C4-2B (cell line): Measurements from ENCODE around the gene TUBB2A.

Experiments
- ZFX ChIP-seq: fragments of 450-650 bp; IDR thresholded peaks from 2 replicates; pipeline ENCODE4 v1.6.1; 2017
- TF ChIP-seq, protein P1 (sequence below): fragments of 450-650 bp; conservative IDR thresholded peaks from 2 replicates; pipeline ENCODE4 v1.5.1; 2017; ENCODE audit warnings: mild to moderate bottlenecking

DNA sequence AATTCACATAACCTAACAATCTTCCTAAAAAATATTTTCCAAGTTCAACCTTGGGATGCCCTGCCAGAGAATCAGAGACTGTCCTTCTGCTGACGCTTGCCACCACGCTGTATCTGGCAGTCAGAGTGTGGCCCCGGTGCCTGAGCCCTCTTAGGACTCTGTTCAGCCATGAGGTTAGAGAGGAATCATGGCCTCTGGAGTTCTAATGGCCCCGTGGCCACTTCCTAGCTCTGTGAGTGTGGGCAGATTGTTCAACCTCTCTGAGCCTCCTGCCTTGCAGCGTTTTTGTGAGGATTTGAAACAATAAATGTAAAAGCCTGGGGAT, 36.6 kb downstream of the TUBB2A start:
- TF ChIP-seq, protein P1, sequence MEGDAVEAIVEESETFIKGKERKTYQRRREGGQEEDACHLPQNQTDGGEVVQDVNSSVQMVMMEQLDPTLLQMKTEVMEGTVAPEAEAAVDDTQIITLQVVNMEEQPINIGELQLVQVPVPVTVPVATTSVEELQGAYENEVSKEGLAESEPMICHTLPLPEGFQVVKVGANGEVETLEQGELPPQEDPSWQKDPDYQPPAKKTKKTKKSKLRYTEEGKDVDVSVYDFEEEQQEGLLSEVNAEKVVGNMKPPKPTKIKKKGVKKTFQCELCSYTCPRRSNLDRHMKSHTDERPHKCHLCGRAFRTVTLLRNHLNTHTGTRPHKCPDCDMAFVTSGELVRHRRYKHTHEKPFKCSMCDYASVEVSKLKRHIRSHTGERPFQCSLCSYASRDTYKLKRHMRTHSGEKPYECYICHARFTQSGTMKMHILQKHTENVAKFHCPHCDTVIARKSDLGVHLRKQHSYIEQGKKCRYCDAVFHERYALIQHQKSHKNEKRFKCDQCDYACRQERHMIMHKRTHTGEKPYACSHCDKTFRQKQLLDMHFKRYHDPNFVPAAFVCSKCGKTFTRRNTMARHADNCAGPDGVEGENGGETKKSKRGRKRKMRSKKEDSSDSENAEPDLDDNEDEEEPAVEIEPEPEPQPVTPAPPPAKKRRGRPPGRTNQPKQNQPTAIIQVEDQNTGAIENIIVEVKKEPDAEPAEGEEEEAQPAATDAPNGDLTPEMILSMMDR: no peak
- no peak for TF ChIP-seq ZFX
